SK-N-SH treated with all-trans-retinoic acid at 6 μM for 48 hours (cell line): Measurements from ENCODE around the gene AP3D1.

ENCODE experiments used
- ATAC-seq: fragments of 200-7000 bp; cut with Tn5 transposase; 3 replicates; pipeline ENCODE4 v1.9.1; 2020; ENCODE audit warnings: mild to moderate bottlenecking, moderate library complexity
- ARNTL ChIP-seq: fragments of 450-650 bp; formaldehyde crosslinking; IDR thresholded peaks from 2 replicates; pipeline ENCODE4 v1.5.0; 2020; ENCODE audit warnings: low read depth, mild to moderate bottlenecking, moderate library complexity, borderline replicate concordance
- BACH2 ChIP-seq: fragments of 250-450 bp; sonication (Bioruptor Pico); IDR thresholded peaks from 2 replicates; pipeline ENCODE4 v1.9.0; 2021; ENCODE audit warnings: mild to moderate bottlenecking, borderline replicate concordance
- CREB5 ChIP-seq: fragments of 250-450 bp; sonication (Bioruptor Pico); IDR thresholded peaks from 2 replicates; pipeline ENCODE4 v1.5.1; 2020; ENCODE audit warnings: low read depth, mild to moderate bottlenecking, moderate library complexity
- CSDC2 ChIP-seq: fragments of 250-450 bp; sonication (Bioruptor Pico); IDR thresholded peaks from 2 replicates; pipeline ENCODE4 v1.5.0; 2020; ENCODE audit warnings: mild to moderate bottlenecking, moderate library complexity
- ESRRG ChIP-seq: fragments of 250-450 bp; sonication (Bioruptor Pico); IDR thresholded peaks from 2 replicates; pipeline ENCODE4 v1.6.1; 2021; ENCODE audit warnings: mild to moderate bottlenecking
- GLIS3 ChIP-seq: fragments of 250-450 bp; sonication (Bioruptor Pico); IDR thresholded peaks from 2 replicates; pipeline ENCODE4 v1.5.0; 2020; ENCODE audit warnings: mild to moderate bottlenecking, moderate library complexity
- ISL1 ChIP-seq: fragments of 250-450 bp; sonication (Bioruptor Pico); IDR thresholded peaks from 2 replicates; pipeline ENCODE4 v2.1.2; 2022; ENCODE audit warnings: mild to moderate bottlenecking, moderate library complexity
- OSR1 ChIP-seq: fragments of 250-450 bp; sonication (Bioruptor Pico); IDR thresholded peaks from 2 replicates; pipeline ENCODE4 v1.8.0; 2022; ENCODE audit warnings: moderate library complexity, mild to moderate bottlenecking, inconsistent platforms
- PATZ1 ChIP-seq: fragments of 250-450 bp; sonication (Bioruptor Pico); IDR thresholded peaks from 2 replicates; pipeline ENCODE4 v1.8.0; 2020; ENCODE audit warnings: mild to moderate bottlenecking, moderate library complexity, borderline replicate concordance
- POU6F1 ChIP-seq: fragments of 250-450 bp; sonication (Bioruptor Pico); IDR thresholded peaks from 2 replicates; pipeline ENCODE4 v1.8.0; 2021; ENCODE audit warnings: low read depth, mild to moderate bottlenecking, moderate library complexity, borderline replicate concordance
- PPARA ChIP-seq: fragments of 250-450 bp; sonication (Bioruptor Pico); IDR thresholded peaks from 2 replicates; pipeline ENCODE4 v1.5.0; 2020; ENCODE audit warnings: mild to moderate bottlenecking, borderline replicate concordance
- RARB ChIP-seq: fragments of 250-450 bp; sonication (Bioruptor Pico); IDR thresholded peaks from 2 replicates; pipeline ENCODE4 v1.8.0; 2021; ENCODE audit warnings: mild to moderate bottlenecking, moderate library complexity
- SNAI2 ChIP-seq: fragments of 250-450 bp; sonication (Bioruptor Pico); IDR thresholded peaks from 2 replicates; pipeline ENCODE4 v1.5.0; 2020; ENCODE audit warnings: mild to moderate bottlenecking, moderate library complexity
- TCF4 ChIP-seq: fragments of 250-450 bp; sonication (Bioruptor Pico); IDR thresholded peaks from 2 replicates; pipeline ENCODE4 v1.8.0; 2021; ENCODE audit warnings: mild to moderate bottlenecking, moderate library complexity, borderline replicate concordance
- TOX ChIP-seq: fragments of 250-450 bp; sonication (Bioruptor Pico); IDR thresholded peaks from 2 replicates; pipeline ENCODE4 v1.8.0; 2021; ENCODE audit warnings: mild to moderate bottlenecking, moderate library complexity, borderline replicate concordance
- TSHZ2 ChIP-seq: fragments of 250-450 bp; sonication (Bioruptor Pico); IDR thresholded peaks from 2 replicates; pipeline ENCODE4 v1.5.0; 2020; ENCODE audit warnings: mild to moderate bottlenecking, moderate library complexity
- ZC3H10 ChIP-seq: fragments of 250-450 bp; sonication (Bioruptor Pico); IDR thresholded peaks from 2 replicates; pipeline ENCODE4 v1.5.1; 2021; ENCODE audit warnings: mild to moderate bottlenecking, moderate library complexity
- ZFP3 ChIP-seq: fragments of 250-450 bp; sonication (Bioruptor Pico); IDR thresholded peaks from 2 replicates; pipeline ENCODE4 v1.5.0; 2020; ENCODE audit warnings: mild to moderate bottlenecking, moderate library complexity
- ZFP30 ChIP-seq: fragments of 450-650 bp; formaldehyde crosslinking; IDR thresholded peaks from 2 replicates; pipeline ENCODE4 v1.5.0; 2022; ENCODE audit warnings: mild to moderate bottlenecking, moderate library complexity
- ZNF565 ChIP-seq: fragments of 450-650 bp; formaldehyde crosslinking; conservative IDR thresholded peaks from 2 replicates; pipeline ENCODE4 v1.5.0; 2020; ENCODE audit warnings: low read depth, mild to moderate bottlenecking, moderate library complexity
- ZNF70 ChIP-seq: fragments of 450-650 bp; formaldehyde crosslinking; IDR thresholded peaks from 2 replicates; pipeline ENCODE4 v1.5.0; 2020; ENCODE audit warnings: mild to moderate bottlenecking, moderate library complexity
- ZNF8 ChIP-seq: fragments of 450-650 bp; formaldehyde crosslinking; IDR thresholded peaks from 2 replicates; pipeline ENCODE4 v1.5.0; 2020; ENCODE audit warnings: mild to moderate bottlenecking, moderate library complexity

The AP3D1 gene

GRCh38 chr19:2112516-2113320, 38.6 kb downstream of the AP3D1 start:
- no peak for ATAC-seq
- TF ChIP-seq ZC3H10: no peak
- no peak for TF ChIP-seq ESRRG
- TF ChIP-seq BACH2 (CRISPR knock-in tag): no peak
- no peak for TF ChIP-seq ZNF8
- TF ChIP-seq ARNTL (CRISPR knock-in tag): no peak
- TF ChIP-seq ZFP3: no peak
- TF ChIP-seq PPARA (CRISPR knock-in tag): no peak

GRCh38 chr19:2111886-2112285, 39.5 kb downstream of the AP3D1 start:
- TF ChIP-seq ZNF565 (CRISPR knock-in tag) (no peak), TOX (CRISPR knock-in tag) (no peak), GLIS3 (no peak), ESRRG (no peak), OSR1 (CRISPR knock-in tag) (no peak), RARB (CRISPR knock-in tag) (no peak)
- ATAC-seq: no peak

GRCh38 chr19:2111425-2111824, 39.9 kb downstream of the AP3D1 start:
- ATAC-seq: no peak
- TF ChIP-seq ARNTL (CRISPR knock-in tag) (no peak), PPARA (CRISPR knock-in tag) (no peak), POU6F1 (CRISPR knock-in tag) (no peak), RARB (CRISPR knock-in tag) (no peak), SNAI2 (no peak), TCF4 (no peak), CSDC2 (CRISPR knock-in tag) (no peak), ESRRG (no peak), BACH2 (CRISPR knock-in tag) (no peak), ZFP3 (no peak), CREB5 (CRISPR knock-in tag) (no peak), ZC3H10 (no peak), ZNF8 (no peak), TSHZ2 (CRISPR knock-in tag) (no peak), ISL1 (CRISPR knock-in tag) (no peak), ZNF565 (CRISPR knock-in tag) (no peak), TOX (CRISPR knock-in tag) (no peak), ZNF70 (no peak)

- TF ChIP-seq TCF4: no peak
- no peak for TF ChIP-seq ARNTL (CRISPR knock-in tag)
- ATAC-seq: no peak
Observed at GRCh38 chr19:2110822-2111221, 40.5 kb downstream of the AP3D1 start.

GRCh38 chr19:2109046-2109864, 42.1 kb downstream of the AP3D1 start:
- ATAC-seq: no peak
- TF ChIP-seq ZFP3 (no peak), BACH2 (CRISPR knock-in tag) (no peak), TCF4 (no peak), ZFP30 (CRISPR knock-in tag) (no peak), ZC3H10 (no peak), ARNTL (CRISPR knock-in tag) (no peak), GLIS3 (no peak), PPARA (CRISPR knock-in tag) (no peak), PATZ1 (CRISPR knock-in tag) (no peak), CREB5 (CRISPR knock-in tag) (no peak)
